Mesodermal cell (in vitro differentiated cells): ENCODE measurements around the gene MAGEA9B.
"Not testable (repeated sequence)": the region's sequence is repeated elsewhere in the genome, so short reads cannot be mapped to it uniquely, and the experiment has no call there.

Experiments
- H3K27ac ChIP-seq: 2 replicates; pipeline ENCODE4 v1.7.0; 2013; ENCODE audit warnings: mild to moderate bottlenecking, low read depth, low read length, moderate library complexity; ENCODE audit not compliant: severe bottlenecking
- H3K36me3 ChIP-seq: 2 replicates; pipeline ENCODE4 v1.7.1; 2013; ENCODE audit warnings: mild to moderate bottlenecking, low read length, moderate library complexity; ENCODE audit not compliant: control insufficient read depth, insufficient read depth
- H3K4me1 ChIP-seq: one replicate; pipeline ENCODE4 v1.7.1; 2013; ENCODE audit warnings: mild to moderate bottlenecking, low read length; ENCODE audit not compliant: insufficient read depth, control insufficient read depth, poor library complexity, severe bottlenecking
- H3K4me3 ChIP-seq: 2 replicates; pipeline ENCODE4 v1.7.0; 2013; ENCODE audit warnings: low read length, control low read depth, mild to moderate bottlenecking; ENCODE audit not compliant: insufficient read depth, poor library complexity, severe bottlenecking; ENCODE audit errors: extremely low read depth
- H3K9me3 ChIP-seq: 2 replicates; pipeline ENCODE4 v1.7.1; 2013; ENCODE audit warnings: mild to moderate bottlenecking, low read length, moderate library complexity; ENCODE audit not compliant: control insufficient read depth
- WGBS, 2 experiments: methylation state at CpG; one replicate each; pipeline ENCODE4 v1.1.5; 2013; ENCODE audit warnings: missing lambda C conversion rate in 2 of 2; ENCODE audit not compliant: insufficient coverage in 2 of 2; 5-methylcytosine and 5-hydroxymethylcytosine counted together

Gene MAGEA9B

GRCh38 chrX:149547782-149548181 is 39.5 kb downstream of the MAGEA9B start:
- no CpG with 5 or more reads among the region's 3 CpGs for WGBS, 2 experiments
- not testable (repeated sequence) for H3K36me3 ChIP-seq

GRCh38 chrX:149546962-149547361 is 40.3 kb downstream of the MAGEA9B start:
- no CpG with 5 or more reads among the region's 1 CpG for WGBS, 2 experiments
- not testable (repeated sequence) for H3K36me3 ChIP-seq, H3K4me1 ChIP-seq, H3K4me3 ChIP-seq, H3K9me3 ChIP-seq, H3K27ac ChIP-seq

More at GRCh38 chrX:149547782-149548181, 39.5 kb downstream of the MAGEA9B start:
- H3K9me3 ChIP-seq, H3K4me3 ChIP-seq, H3K4me1 ChIP-seq, H3K27ac ChIP-seq: not testable (repeated sequence)

GRCh38 chrX:149545545-149546543 is 41.4 kb downstream of the MAGEA9B start:
- H3K4me1 ChIP-seq, H3K4me3 ChIP-seq, H3K9me3 ChIP-seq, H3K36me3 ChIP-seq, H3K27ac ChIP-seq: not testable (repeated sequence)
- no CpG with 5 or more reads among the region's 29 CpGs for WGBS, 2 experiments

GRCh38 chrX:149541521-149542047 is 45.7 kb downstream of the MAGEA9B start:
- Histone ChIP-seq H3K9me3 (no peaks in the 10 kb centered on the region), H3K36me3 (no peaks in the 10 kb centered on the region), H3K27ac (no peak overlapping the region), H3K4me1 (no peaks in the 10 kb centered on the region), H3K4me3 (peak overlapping the region; percentile 48)
- WGBS, 2 experiments: 6 to 13% methylated on average over 5 to 7 of the region's 13 CpGs

GRCh38 chrX:149540621-149541520 is 46.4 kb downstream of the MAGEA9B start, which contains the start of gene EOLA1:
Gene EOLA1 (plus strand): TSS chrX:149541012. CDS start chrX:149545631, 4,619 bp downstream.
- Histone ChIP-seq H3K4me1 (no peaks in the 10 kb centered on the region), H3K36me3 (no peaks in the 10 kb centered on the region), H3K4me3 (peak within 1 kb of the TSS; percentile 48), H3K27ac (peak within 1 kb of the TSS; percentile 89), H3K9me3 (no peaks in the 10 kb centered on the region)
- 0 to 1% methylated on average over 12 to 31 of the region's 71 CpGs for WGBS, 2 experiments

- Histone ChIP-seq H3K4me1 (no peaks in the 10 kb centered on the region), H3K9me3 (no peaks in the 10 kb centered on the region), H3K36me3 (no peaks in the 10 kb centered on the region), H3K4me3 (peak overlapping the region; percentile 48), H3K27ac (peak overlapping the region; percentile 89)
- 0% methylated on average over 2 of the region's 24 CpGs; no CpG with 5 or more reads in 1 of the 2 experiments for WGBS, 2 experiments
Measured at GRCh38 chrX:149540131-149540620, 47.1 kb downstream of the MAGEA9B start.

- H3K36me3 ChIP-seq: no peaks in the 10 kb centered on the region
- peak overlapping the region; percentile 79 for H3K27ac ChIP-seq
- WGBS, 2 experiments: 0% methylated on average over 5 of the region's 34 CpGs; no CpG with 5 or more reads in 1 of the 2 experiments
Measured at GRCh38 chrX:149539283-149540130, 47.8 kb downstream of the MAGEA9B start.

GRCh38 chrX:149537474-149537873 is 49.8 kb downstream of the MAGEA9B start:
- no CpG with 5 or more reads among the region's 11 CpGs for WGBS, 2 experiments
- not testable (repeated sequence) for H3K9me3 ChIP-seq, H3K4me3 ChIP-seq, H3K36me3 ChIP-seq, H3K27ac ChIP-seq, H3K4me1 ChIP-seq

More at GRCh38 chrX:149539283-149540130, 47.8 kb downstream of the MAGEA9B start:
- H3K4me1 ChIP-seq: no peaks in the 10 kb centered on the region
- no peaks in the 10 kb centered on the region for H3K9me3 ChIP-seq
- H3K4me3 ChIP-seq: peak overlapping the region; percentile 43

- H3K36me3 ChIP-seq, H3K4me1 ChIP-seq, H3K4me3 ChIP-seq, H3K9me3 ChIP-seq, H3K27ac ChIP-seq: not testable (repeated sequence)
- WGBS, 2 experiments: 76 to 94% methylated on average over 2 to 3 of the region's 3 CpGs
Measured at GRCh38 chrX:149534926-149535602, 52.2 kb downstream of the MAGEA9B start.
